ENCODE measurements around the gene GLI3. TPM values are rescaled to one million over a fixed set of nuclear protein-coding genes. Genes with fewer than 3 reads are reported as not detected.
"Not testable (repeated sequence)": the region's sequence is repeated elsewhere in the genome, so short reads cannot be mapped to it uniquely, and the experiment has no call there.

GLI3 gene
- total and polyA plus RNA-seq, 4 experiments from 2014 or later: 0.06 to 0.13 TPM; not detected in 2

- no peak overlapping the region for H3K27ac ChIP-seq (ENCODE audit: low read depth, low read length)
- no peaks in the 10 kb centered on the region for H3K4me1 Mint-ChIP-seq
- no peaks in the 10 kb centered on the region for H3K27me3 Mint-ChIP-seq
- POLR2A ChIA-PET (ENCODE audit: partially characterized antibody): no interaction called here
- H3K4me3 Mint-ChIP-seq: no peak overlapping the region
- no peaks in the 10 kb centered on the region for H3K9me3 ChIP-seq (ENCODE audit: control insufficient read depth in 1 of 2, low read length in 2 of 2)
- CTCF ChIA-PET (ENCODE audit: partially characterized antibody): no interaction called here
- H3K4me3 ChIP-seq (ENCODE audit: low read length in 2 of 2): no peak overlapping the region
- no peaks in the 10 kb centered on the region for H3K27me3 ChIP-seq (ENCODE audit: insufficient read depth, low read length)
- peaks cover 0 to 4% (median 0%) of the 10 kb centered on the region in 8 donors for H3K9me3 Mint-ChIP-seq
- H3K27ac Mint-ChIP-seq: no peak overlapping the region
- H3K36me3 Mint-ChIP-seq: no peaks in the 10 kb centered on the region
- intact Hi-C loops (cut with micrococcal nuclease): no loop called here
- no peak for DNase-seq
- H3K4me1 ChIP-seq (ENCODE audit: insufficient read depth, low read length): no peaks in the 10 kb centered on the region
- H3K36me3 ChIP-seq (ENCODE audit: insufficient read depth, low read length): no peaks in the 10 kb centered on the region
Measured at GRCh38 chr7:42211938-42212337, 25.1 kb downstream of the GLI3 start.

- Histone ChIP-seq H3K36me3 (ENCODE audit: insufficient read depth, low read length) (no peaks in the 10 kb centered on the region), H3K9me3 (ENCODE audit: control insufficient read depth in 1 of 2, low read length in 2 of 2) (no peaks in the 10 kb centered on the region), H3K4me3 (ENCODE audit: low read length in 2 of 2) (no peak overlapping the region), H3K27ac (ENCODE audit: low read depth, low read length) (no peak overlapping the region), H3K27me3 (ENCODE audit: insufficient read depth, low read length) (no peaks in the 10 kb centered on the region), H3K4me1 (ENCODE audit: insufficient read depth, low read length) (no peaks in the 10 kb centered on the region)
- Mint-ChIP-seq H3K4me3 (no peak overlapping the region), H3K4me1 (no peaks in the 10 kb centered on the region), H3K27me3 (no peaks in the 10 kb centered on the region), H3K9me3 (peaks cover 0 to 4% (median 0%) of the 10 kb centered on the region in 8 donors), H3K27ac (no peak overlapping the region), H3K36me3 (no peaks in the 10 kb centered on the region)
- intact Hi-C loops (cut with micrococcal nuclease): no loop called here
- ChIA-PET CTCF (ENCODE audit: partially characterized antibody) (no interaction called here), POLR2A (ENCODE audit: partially characterized antibody) (no interaction called here)
- DNase-seq: no peak
Measured at GRCh38 chr7:42210779-42211178, 26.2 kb downstream of the GLI3 start.

DNA sequence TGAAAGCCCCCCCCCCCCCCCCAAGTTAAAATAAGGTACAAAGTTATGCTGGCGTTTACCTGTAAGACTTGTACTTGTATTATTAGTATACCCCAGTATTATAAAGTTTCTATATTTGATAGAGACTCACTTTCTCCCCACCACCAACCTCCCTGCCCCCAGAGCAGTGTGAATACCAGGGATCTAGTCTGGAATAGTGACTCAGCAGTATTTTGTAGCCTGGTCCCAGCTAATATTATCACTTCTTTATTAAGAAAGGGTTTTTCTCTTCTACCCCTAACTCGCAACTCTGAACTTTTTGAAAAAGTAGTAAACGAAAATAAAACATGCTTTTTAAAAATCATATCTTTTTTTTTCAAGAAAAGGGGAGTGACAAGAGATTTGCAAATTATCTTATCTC lies 26.7 kb downstream of the GLI3 start:
- DNase-seq: no peak
- ChIA-PET POLR2A (ENCODE audit: partially characterized antibody) (no interaction called here), CTCF (ENCODE audit: partially characterized antibody) (no interaction called here)
- Mint-ChIP-seq H3K27me3 (no peaks in the 10 kb centered on the region), H3K36me3 (no peaks in the 10 kb centered on the region), H3K9me3 (peaks cover 0 to 4% (median 0%) of the 10 kb centered on the region in 8 donors), H3K27ac (no peak overlapping the region), H3K4me3 (no peak overlapping the region), H3K4me1 (no peaks in the 10 kb centered on the region)
- Histone ChIP-seq H3K27me3 (ENCODE audit: insufficient read depth, low read length) (no peaks in the 10 kb centered on the region), H3K27ac (ENCODE audit: low read depth, low read length) (no peak overlapping the region), H3K4me1 (ENCODE audit: insufficient read depth, low read length) (no peaks in the 10 kb centered on the region), H3K9me3 (ENCODE audit: control insufficient read depth in 1 of 2, low read length in 2 of 2) (no peaks in the 10 kb centered on the region), H3K4me3 (ENCODE audit: low read length in 2 of 2) (no peak overlapping the region), H3K36me3 (ENCODE audit: insufficient read depth, low read length) (no peaks in the 10 kb centered on the region)
- intact Hi-C loops (cut with micrococcal nuclease): no loop called here

- DNase-seq; H3K9me3 ChIP-seq (ENCODE audit: control insufficient read depth in 1 of 2, low read length in 2 of 2); POLR2A ChIA-PET (ENCODE audit: partially characterized antibody); H3K4me3 Mint-ChIP-seq; H3K9me3 Mint-ChIP-seq; intact Hi-C loops (cut with micrococcal nuclease); H3K27ac Mint-ChIP-seq; H3K27ac ChIP-seq (ENCODE audit: low read depth, low read length); H3K4me3 ChIP-seq (ENCODE audit: low read length in 2 of 2); H3K27me3 Mint-ChIP-seq; H3K36me3 ChIP-seq (ENCODE audit: insufficient read depth, low read length); CTCF ChIA-PET (ENCODE audit: partially characterized antibody); H3K36me3 Mint-ChIP-seq; H3K27me3 ChIP-seq (ENCODE audit: insufficient read depth, low read length); H3K4me1 ChIP-seq (ENCODE audit: insufficient read depth, low read length); H3K4me1 Mint-ChIP-seq: not testable (repeated sequence)
Measured at GRCh38 chr7:42209085-42209484, 27.9 kb downstream of the GLI3 start.

DNA sequence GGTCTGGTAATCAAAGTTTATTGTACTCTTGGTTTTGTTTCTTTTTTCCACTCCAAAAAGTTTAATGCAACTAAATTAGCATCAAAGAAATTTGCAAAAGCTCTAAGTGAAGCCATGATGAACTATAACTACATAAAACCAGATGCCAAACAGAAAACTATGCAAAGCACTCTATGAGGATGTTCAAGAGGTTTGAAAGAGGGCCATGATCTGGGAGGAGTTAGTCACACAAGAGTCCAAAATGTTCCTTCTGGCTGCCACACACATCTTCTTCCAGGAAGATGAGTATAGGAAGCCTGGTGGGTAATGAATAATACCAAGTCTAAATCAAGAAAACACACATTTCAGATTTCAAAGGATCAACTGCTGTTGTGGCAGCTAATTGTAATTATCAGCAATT lies 28.4 kb downstream of the GLI3 start:
- ChIA-PET CTCF (ENCODE audit: partially characterized antibody) (no interaction called here), POLR2A (ENCODE audit: partially characterized antibody) (no interaction called here)
- intact Hi-C loops (cut with micrococcal nuclease): no loop called here
- Mint-ChIP-seq H3K27me3 (no peaks in the 10 kb centered on the region), H3K4me1 (no peaks in the 10 kb centered on the region), H3K4me3 (no peak overlapping the region), H3K27ac (no peak overlapping the region), H3K9me3 (peaks cover 0 to 4% (median 0%) of the 10 kb centered on the region in 8 donors), H3K36me3 (no peaks in the 10 kb centered on the region)
- Histone ChIP-seq H3K9me3 (ENCODE audit: control insufficient read depth in 1 of 2, low read length in 2 of 2) (no peaks in the 10 kb centered on the region), H3K27me3 (ENCODE audit: insufficient read depth, low read length) (no peaks in the 10 kb centered on the region), H3K27ac (ENCODE audit: low read depth, low read length) (no peak overlapping the region), H3K36me3 (ENCODE audit: insufficient read depth, low read length) (no peaks in the 10 kb centered on the region), H3K4me3 (ENCODE audit: low read length in 2 of 2) (no peak overlapping the region), H3K4me1 (ENCODE audit: insufficient read depth, low read length) (no peaks in the 10 kb centered on the region)
- DNase-seq: no peak

GRCh38 chr7:42207420-42207819 lies 29.6 kb downstream of the GLI3 start:
- intact Hi-C loops (cut with micrococcal nuclease): no loop called here
- no peak overlapping the region for H3K27ac ChIP-seq (ENCODE audit: low read depth, low read length)
- H3K9me3 ChIP-seq (ENCODE audit: control insufficient read depth in 1 of 2, low read length in 2 of 2): no peaks in the 10 kb centered on the region
- Mint-ChIP-seq H3K27me3 (peaks cover 0 to 1% of the 10 kb centered on the region in 2 donors), H3K27ac (no peak overlapping the region), H3K9me3 (peaks cover 0 to 4% (median under 1%) of the 10 kb centered on the region in 8 donors), H3K4me1 (no peaks in the 10 kb centered on the region), H3K36me3 (no peaks in the 10 kb centered on the region), H3K4me3 (no peak overlapping the region)
- no peaks in the 10 kb centered on the region for H3K4me1 ChIP-seq (ENCODE audit: insufficient read depth, low read length)
- no peaks in the 10 kb centered on the region for H3K27me3 ChIP-seq (ENCODE audit: insufficient read depth, low read length)
- ChIA-PET POLR2A (ENCODE audit: partially characterized antibody) (no interaction called here), CTCF (ENCODE audit: partially characterized antibody) (no interaction called here)
- no peak for DNase-seq
- no peak overlapping the region for H3K4me3 ChIP-seq (ENCODE audit: low read length in 2 of 2)
- no peaks in the 10 kb centered on the region for H3K36me3 ChIP-seq (ENCODE audit: insufficient read depth, low read length)

- Histone ChIP-seq H3K27me3 (ENCODE audit: insufficient read depth, low read length) (no peaks in the 10 kb centered on the region), H3K4me3 (ENCODE audit: low read length in 2 of 2) (no peak overlapping the region), H3K36me3 (ENCODE audit: insufficient read depth, low read length) (no peaks in the 10 kb centered on the region), H3K4me1 (ENCODE audit: insufficient read depth, low read length) (no peaks in the 10 kb centered on the region), H3K27ac (ENCODE audit: low read depth, low read length) (no peak overlapping the region), H3K9me3 (ENCODE audit: control insufficient read depth in 1 of 2, low read length in 2 of 2) (no peaks in the 10 kb centered on the region)
- H3K4me3 Mint-ChIP-seq: no peak overlapping the region
- no peaks in the 10 kb centered on the region for H3K4me1 Mint-ChIP-seq
- ChIA-PET POLR2A (ENCODE audit: partially characterized antibody) (no interaction called here), CTCF (ENCODE audit: partially characterized antibody) (no interaction called here)
- H3K36me3 Mint-ChIP-seq: no peaks in the 10 kb centered on the region
- intact Hi-C loops (cut with micrococcal nuclease): no loop called here
- peaks cover 0 to 7% (median 2%) of the 10 kb centered on the region in 8 donors for H3K9me3 Mint-ChIP-seq
- no peak for DNase-seq
- H3K27me3 Mint-ChIP-seq: peaks cover 0 to 1% of the 10 kb centered on the region in 2 donors
- H3K27ac Mint-ChIP-seq: no peak overlapping the region
Measured at GRCh38 chr7:42203336-42203735, 33.7 kb downstream of the GLI3 start.

- Histone ChIP-seq H3K9me3 (ENCODE audit: control insufficient read depth in 1 of 2, low read length in 2 of 2) (no peaks in the 10 kb centered on the region), H3K4me1 (ENCODE audit: insufficient read depth, low read length) (no peaks in the 10 kb centered on the region), H3K27me3 (ENCODE audit: insufficient read depth, low read length) (no peaks in the 10 kb centered on the region), H3K4me3 (ENCODE audit: low read length in 2 of 2) (no peak overlapping the region), H3K36me3 (ENCODE audit: insufficient read depth, low read length) (no peaks in the 10 kb centered on the region), H3K27ac (ENCODE audit: low read depth, low read length) (no peak overlapping the region)
- no peaks in the 10 kb centered on the region for H3K4me1 Mint-ChIP-seq
- peaks cover 0 to 1% of the 10 kb centered on the region in 2 donors for H3K27me3 Mint-ChIP-seq
- POLR2A ChIA-PET (ENCODE audit: partially characterized antibody): no interaction called here
- H3K9me3 Mint-ChIP-seq: peaks cover 0 to 7% (median 2%) of the 10 kb centered on the region in 8 donors
- intact Hi-C loops (cut with micrococcal nuclease): no loop called here
- no peak for DNase-seq
- H3K27ac Mint-ChIP-seq: no peak overlapping the region
- no peaks in the 10 kb centered on the region for H3K36me3 Mint-ChIP-seq
- CTCF ChIA-PET (ENCODE audit: partially characterized antibody): no interaction called here
- no peak overlapping the region for H3K4me3 Mint-ChIP-seq
Measured at GRCh38 chr7:42202601-42203000, 34.4 kb downstream of the GLI3 start.

Measured in CD4-positive, alpha-beta memory T cell (primary cell).